WTC11 (cell line): ENCODE results near the gene LTN1. TPM values are rescaled to one million over a fixed set of nuclear protein-coding genes. Genes with fewer than 3 reads are reported as not detected.

Experiments
- ATAC-seq: fragments of 200-7000 bp; cut with Tn5 transposase; 2 replicates; pipeline ENCODE4 v1.10.0; 2021; ENCODE audit warnings: mild to moderate bottlenecking, moderate library complexity
- CTCF ChIA-PET: fragments of 300-600 bp; sonication (Branson Sonifier 250); formaldehyde crosslinking; loops from one replicate; lab custom pipeline; 2021; ENCODE audit warnings: antibody characterized with exemption; lab: Charles Lee
- POLR2A ChIA-PET: fragments of 350-600 bp; sonication (Branson Sonifier 250); formaldehyde crosslinking; loops from one replicate; lab custom pipeline; 2021; ENCODE audit warnings: antibody characterized with exemption; lab: Charles Lee
- DNase-seq: peaks from one replicate; pipeline ENCODE4 v3.0.0; 2021; ENCODE audit warnings: low spot score
- H3K27ac Mint-ChIP-seq: 2 replicates; pipeline ENCODE4 v1.8.0; 2021; ENCODE audit warnings: mixed read lengths
- H3K27me3 Mint-ChIP-seq: 2 replicates; pipeline ENCODE4 v1.8.0; 2021; ENCODE audit warnings: low read depth, mild to moderate bottlenecking, moderate library complexity, mixed read lengths
- H3K36me3 Mint-ChIP-seq: 2 replicates; pipeline ENCODE4 v1.8.0; 2021; ENCODE audit warnings: mixed read lengths
- H3K4me1 Mint-ChIP-seq: 2 replicates; pipeline ENCODE4 v1.8.0; 2022; ENCODE audit warnings: mixed read lengths
- H3K4me3 Mint-ChIP-seq: 2 replicates; pipeline ENCODE4 v1.8.0; 2021; ENCODE audit warnings: mild to moderate bottlenecking, moderate library complexity, mixed read lengths
- H3K9me3 Mint-ChIP-seq: 2 replicates; pipeline ENCODE4 v1.8.0; 2021; ENCODE audit warnings: mixed read lengths
- CBFB ChIP-seq: sonication (generic); formaldehyde crosslinking; IDR thresholded peaks from 2 replicates; pipeline ENCODE4 v1.8.1; 2022; ENCODE audit warnings: mild to moderate bottlenecking, low read depth, missing genetic modification reagents
- FOXJ3 ChIP-seq: sonication (generic); formaldehyde crosslinking; IDR thresholded peaks from 2 replicates; pipeline ENCODE4 v1.9.0; 2021; ENCODE audit warnings: missing genetic modification reagents, mild to moderate bottlenecking, borderline replicate concordance
- FOXP1 ChIP-seq: sonication (generic); formaldehyde crosslinking; IDR thresholded peaks from 2 replicates; pipeline ENCODE4 v1.8.0; 2022; ENCODE audit warnings: missing genetic modification reagents, mild to moderate bottlenecking, moderate library complexity, borderline replicate concordance
- GABPB1 ChIP-seq: sonication (generic); formaldehyde crosslinking; IDR thresholded peaks from 2 replicates; pipeline ENCODE4 v1.8.1; 2023; ENCODE audit warnings: mild to moderate bottlenecking, missing genetic modification reagents
- JAZF1 ChIP-seq: fragments of 250-450 bp; sonication (Bioruptor Pico); IDR thresholded peaks from 2 replicates; pipeline ENCODE4 v1.9.0; 2021; ENCODE audit warnings: moderate library complexity, mild to moderate bottlenecking, inconsistent platforms
- NR1H2 ChIP-seq: sonication (generic); formaldehyde crosslinking; IDR thresholded peaks from 2 replicates; pipeline ENCODE4 v1.9.0; 2021; ENCODE audit warnings: mild to moderate bottlenecking, moderate library complexity, missing genetic modification reagents
- NR2C2 ChIP-seq: sonication (generic); formaldehyde crosslinking; IDR thresholded peaks from 2 replicates; pipeline ENCODE4 v1.8.0; 2022; ENCODE audit warnings: mild to moderate bottlenecking, missing genetic modification reagents
- OVOL2 ChIP-seq: fragments of 250-450 bp; sonication (Bioruptor Pico); IDR thresholded peaks from 2 replicates; pipeline ENCODE4 v1.9.0; 2021; ENCODE audit warnings: mild to moderate bottlenecking, borderline replicate concordance
- SOX15 ChIP-seq: fragments of 250-450 bp; sonication (Bioruptor Pico); IDR thresholded peaks from 2 replicates; pipeline ENCODE4 v1.9.0; 2021; ENCODE audit warnings: mild to moderate bottlenecking
- SP1 ChIP-seq: sonication (generic); formaldehyde crosslinking; conservative IDR thresholded peaks from 2 replicates; pipeline ENCODE4 v1.8.1; 2022; ENCODE audit warnings: missing genetic modification reagents
- TEAD1 ChIP-seq: sonication (generic); formaldehyde crosslinking; IDR thresholded peaks from 2 replicates; pipeline ENCODE4 v1.8.0; 2022; ENCODE audit warnings: mild to moderate bottlenecking, missing genetic modification reagents
- TEAD4 ChIP-seq: sonication (generic); formaldehyde crosslinking; IDR thresholded peaks from 2 replicates; pipeline ENCODE4 v1.8.0; 2022; ENCODE audit warnings: mild to moderate bottlenecking, missing genetic modification reagents
- TP53 ChIP-seq: sonication (generic); formaldehyde crosslinking; IDR thresholded peaks from 2 replicates; pipeline ENCODE4 v1.8.1; 2023; ENCODE audit warnings: mild to moderate bottlenecking, missing genetic modification reagents
- ZNF138 ChIP-seq: sonication (generic); formaldehyde crosslinking; conservative IDR thresholded peaks from 2 replicates; pipeline ENCODE4 v1.8.1; 2022; ENCODE audit warnings: mild to moderate bottlenecking, moderate library complexity, missing genetic modification reagents
- total RNA-seq: library from RNA; stranded (reverse); gene quantifications from 3 replicates; pipeline ENCODE4 v1.2.3, GENCODE V29; 2021
- TF ChIP-seq, protein P1 (sequence below): sonication (generic); formaldehyde crosslinking; IDR thresholded peaks from 2 replicates; pipeline ENCODE4 v1.8.1; 2022; ENCODE audit warnings: mild to moderate bottlenecking, moderate library complexity, missing genetic modification reagents
- TF ChIP-seq, protein P2 (sequence below): sonication (generic); formaldehyde crosslinking; IDR thresholded peaks from 2 replicates; pipeline ENCODE4 v1.8.0; 2022; ENCODE audit warnings: missing genetic modification reagents
- TF ChIP-seq, protein P3 (sequence below): sonication (generic); formaldehyde crosslinking; IDR thresholded peaks from 2 replicates; pipeline ENCODE4 v1.8.1; 2022; ENCODE audit warnings: mild to moderate bottlenecking, missing genetic modification reagents, moderate library complexity, borderline replicate concordance
- TF ChIP-seq, protein P4 (sequence below): sonication (generic); formaldehyde crosslinking; conservative IDR thresholded peaks from 2 replicates; pipeline ENCODE4 v1.8.1; 2022; ENCODE audit warnings: mild to moderate bottlenecking, missing genetic modification reagents
- TF ChIP-seq, protein P5 (sequence below): sonication (generic); formaldehyde crosslinking; IDR thresholded peaks from 2 replicates; pipeline ENCODE4 v1.8.1; 2022; ENCODE audit warnings: low read depth, mild to moderate bottlenecking, moderate library complexity, missing genetic modification reagents, borderline replicate concordance
- TF ChIP-seq, protein P6 (sequence below): sonication (generic); formaldehyde crosslinking; IDR thresholded peaks from 2 replicates; pipeline ENCODE4 v1.8.0; 2022; ENCODE audit warnings: mild to moderate bottlenecking, missing genetic modification reagents

Gene LTN1
- total RNA-seq, 1 experiment from 2014 or later, result 23.0 TPM

DNA sequence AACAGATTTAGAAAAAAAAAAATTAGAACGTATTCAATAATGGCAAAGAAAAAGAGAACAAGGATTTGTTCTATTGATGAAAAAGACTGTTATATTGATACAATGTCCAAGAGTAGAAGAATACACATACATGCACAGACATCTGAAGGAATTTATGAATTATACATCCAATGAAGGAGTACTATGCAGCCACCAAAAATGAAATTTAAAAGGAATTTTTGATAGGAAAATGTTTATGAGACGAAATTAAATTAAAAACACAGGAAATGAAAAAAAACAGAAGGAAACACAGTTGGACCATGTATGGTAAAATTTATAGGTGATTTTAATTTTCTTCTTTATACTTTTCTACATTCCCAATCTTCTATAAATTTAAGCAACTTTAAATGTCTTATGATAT is 110.3 kb downstream of the LTN1 start:
- TF ChIP-seq FOXP1 (CRISPR knock-in tag), result no peak
- no peak for TF ChIP-seq NR2C2 (CRISPR knock-in tag)
- no peak for TF ChIP-seq NR1H2
- TF ChIP-seq, protein P1, sequence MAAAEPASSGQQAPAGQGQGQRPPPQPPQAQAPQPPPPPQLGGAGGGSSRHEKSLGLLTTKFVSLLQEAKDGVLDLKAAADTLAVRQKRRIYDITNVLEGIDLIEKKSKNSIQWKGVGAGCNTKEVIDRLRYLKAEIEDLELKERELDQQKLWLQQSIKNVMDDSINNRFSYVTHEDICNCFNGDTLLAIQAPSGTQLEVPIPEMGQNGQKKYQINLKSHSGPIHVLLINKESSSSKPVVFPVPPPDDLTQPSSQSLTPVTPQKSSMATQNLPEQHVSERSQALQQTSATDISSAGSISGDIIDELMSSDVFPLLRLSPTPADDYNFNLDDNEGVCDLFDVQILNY (CRISPR knock-in tag), result no peak
- no peak for TF ChIP-seq TEAD1 (CRISPR knock-in tag)
- TF ChIP-seq, protein P2, sequence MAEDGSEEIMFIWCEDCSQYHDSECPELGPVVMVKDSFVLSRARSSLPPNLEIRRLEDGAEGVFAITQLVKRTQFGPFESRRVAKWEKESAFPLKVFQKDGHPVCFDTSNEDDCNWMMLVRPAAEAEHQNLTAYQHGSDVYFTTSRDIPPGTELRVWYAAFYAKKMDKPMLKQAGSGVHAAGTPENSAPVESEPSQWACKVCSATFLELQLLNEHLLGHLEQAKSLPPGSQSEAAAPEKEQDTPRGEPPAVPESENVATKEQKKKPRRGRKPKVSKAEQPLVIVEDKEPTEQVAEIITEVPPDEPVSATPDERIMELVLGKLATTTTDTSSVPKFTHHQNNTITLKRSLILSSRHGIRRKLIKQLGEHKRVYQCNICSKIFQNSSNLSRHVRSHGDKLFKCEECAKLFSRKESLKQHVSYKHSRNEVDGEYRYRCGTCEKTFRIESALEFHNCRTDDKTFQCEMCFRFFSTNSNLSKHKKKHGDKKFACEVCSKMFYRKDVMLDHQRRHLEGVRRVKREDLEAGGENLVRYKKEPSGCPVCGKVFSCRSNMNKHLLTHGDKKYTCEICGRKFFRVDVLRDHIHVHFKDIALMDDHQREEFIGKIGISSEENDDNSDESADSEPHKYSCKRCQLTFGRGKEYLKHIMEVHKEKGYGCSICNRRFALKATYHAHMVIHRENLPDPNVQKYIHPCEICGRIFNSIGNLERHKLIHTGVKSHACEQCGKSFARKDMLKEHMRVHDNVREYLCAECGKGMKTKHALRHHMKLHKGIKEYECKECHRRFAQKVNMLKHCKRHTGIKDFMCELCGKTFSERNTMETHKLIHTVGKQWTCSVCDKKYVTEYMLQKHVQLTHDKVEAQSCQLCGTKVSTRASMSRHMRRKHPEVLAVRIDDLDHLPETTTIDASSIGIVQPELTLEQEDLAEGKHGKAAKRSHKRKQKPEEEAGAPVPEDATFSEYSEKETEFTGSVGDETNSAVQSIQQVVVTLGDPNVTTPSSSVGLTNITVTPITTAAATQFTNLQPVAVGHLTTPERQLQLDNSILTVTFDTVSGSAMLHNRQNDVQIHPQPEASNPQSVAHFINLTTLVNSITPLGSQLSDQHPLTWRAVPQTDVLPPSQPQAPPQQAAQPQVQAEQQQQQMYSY (CRISPR knock-in tag), result no peak
- no peak for TF ChIP-seq TEAD4 (CRISPR knock-in tag)
- no peak for TF ChIP-seq ZNF138
- TF ChIP-seq CBFB (CRISPR knock-in tag), result no peak
- TF ChIP-seq, protein P3, sequence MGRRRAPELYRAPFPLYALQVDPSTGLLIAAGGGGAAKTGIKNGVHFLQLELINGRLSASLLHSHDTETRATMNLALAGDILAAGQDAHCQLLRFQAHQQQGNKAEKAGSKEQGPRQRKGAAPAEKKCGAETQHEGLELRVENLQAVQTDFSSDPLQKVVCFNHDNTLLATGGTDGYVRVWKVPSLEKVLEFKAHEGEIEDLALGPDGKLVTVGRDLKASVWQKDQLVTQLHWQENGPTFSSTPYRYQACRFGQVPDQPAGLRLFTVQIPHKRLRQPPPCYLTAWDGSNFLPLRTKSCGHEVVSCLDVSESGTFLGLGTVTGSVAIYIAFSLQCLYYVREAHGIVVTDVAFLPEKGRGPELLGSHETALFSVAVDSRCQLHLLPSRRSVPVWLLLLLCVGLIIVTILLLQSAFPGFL (CRISPR knock-in tag), result no peak
- TF ChIP-seq GABPB1 (CRISPR knock-in tag), result no peak
- TF ChIP-seq, protein P4, sequence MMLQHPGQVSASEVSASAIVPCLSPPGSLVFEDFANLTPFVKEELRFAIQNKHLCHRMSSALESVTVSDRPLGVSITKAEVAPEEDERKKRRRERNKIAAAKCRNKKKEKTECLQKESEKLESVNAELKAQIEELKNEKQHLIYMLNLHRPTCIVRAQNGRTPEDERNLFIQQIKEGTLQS, result no peak
- TF ChIP-seq, protein P5, sequence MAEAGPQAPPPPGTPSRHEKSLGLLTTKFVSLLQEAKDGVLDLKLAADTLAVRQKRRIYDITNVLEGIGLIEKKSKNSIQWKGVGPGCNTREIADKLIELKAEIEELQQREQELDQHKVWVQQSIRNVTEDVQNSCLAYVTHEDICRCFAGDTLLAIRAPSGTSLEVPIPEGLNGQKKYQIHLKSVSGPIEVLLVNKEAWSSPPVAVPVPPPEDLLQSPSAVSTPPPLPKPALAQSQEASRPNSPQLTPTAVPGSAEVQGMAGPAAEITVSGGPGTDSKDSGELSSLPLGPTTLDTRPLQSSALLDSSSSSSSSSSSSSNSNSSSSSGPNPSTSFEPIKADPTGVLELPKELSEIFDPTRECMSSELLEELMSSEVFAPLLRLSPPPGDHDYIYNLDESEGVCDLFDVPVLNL (CRISPR knock-in tag), result no peak
- no peak for TF ChIP-seq OVOL2 (CRISPR knock-in tag)
- no peak for TF ChIP-seq FOXJ3 (CRISPR knock-in tag)
- TF ChIP-seq JAZF1 (CRISPR knock-in tag), result no peak
- no peak for TF ChIP-seq SOX15 (CRISPR knock-in tag)
- TF ChIP-seq, protein P6, sequence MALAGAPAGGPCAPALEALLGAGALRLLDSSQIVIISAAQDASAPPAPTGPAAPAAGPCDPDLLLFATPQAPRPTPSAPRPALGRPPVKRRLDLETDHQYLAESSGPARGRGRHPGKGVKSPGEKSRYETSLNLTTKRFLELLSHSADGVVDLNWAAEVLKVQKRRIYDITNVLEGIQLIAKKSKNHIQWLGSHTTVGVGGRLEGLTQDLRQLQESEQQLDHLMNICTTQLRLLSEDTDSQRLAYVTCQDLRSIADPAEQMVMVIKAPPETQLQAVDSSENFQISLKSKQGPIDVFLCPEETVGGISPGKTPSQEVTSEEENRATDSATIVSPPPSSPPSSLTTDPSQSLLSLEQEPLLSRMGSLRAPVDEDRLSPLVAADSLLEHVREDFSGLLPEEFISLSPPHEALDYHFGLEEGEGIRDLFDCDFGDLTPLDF (CRISPR knock-in tag), result no peak
- TF ChIP-seq TP53 (CRISPR knock-in tag), result no peak
- TF ChIP-seq SP1 (CRISPR knock-in tag), result no peak

More for the DNA sequence above, 110.3 kb downstream of the LTN1 start:
- H3K4me1 Mint-ChIP-seq, result peaks cover 7% of the 10 kb centered on the region; the same call in 1 of the 2 replicates
- ChIA-PET CTCF (no interaction called here), POLR2A (no interaction called here)
- no peak for ATAC-seq
- H3K27me3 Mint-ChIP-seq, result peaks cover 8% of the 10 kb centered on the region
- H3K4me3 Mint-ChIP-seq, result no peak overlapping the region
- H3K36me3 Mint-ChIP-seq, result peaks cover 18% of the 10 kb centered on the region
- no peak for DNase-seq
- H3K27ac Mint-ChIP-seq, result no peak overlapping the region
- peaks cover 4% of the 10 kb centered on the region; the same call in 1 of the 2 replicates for H3K9me3 Mint-ChIP-seq

Other genes starting within 250 kb of the LTN1 start
- 8.7 to 10.4 TPM (median 9.4 TPM) in 3 replicates for gene RWDD2B, start 26.5 kb upstream of the LTN1 start, total RNA-seq
- 19.4 to 20.8 TPM (median 19.4 TPM) in 3 replicates for gene USP16, start 31.8 kb upstream of the LTN1 start, total RNA-seq
- gene CCT8, start 80.8 kb upstream of the LTN1 start, total RNA-seq, result 329 to 335 TPM (median 333 TPM) in 3 replicates
- gene MAP3K7CL, start 137.8 kb upstream of the LTN1 start, total RNA-seq, result 0.15 to 0.37 TPM in 2 of 3 replicates, not detected in the other